KG1 (cell line): Measurements from ENCODE around the gene NT5C1A.

ENCODE experiments used
- DNase-seq: peaks from one replicate; lab custom pipeline; 2025; lab: John Stamatoyannopoulos, UW

NT5C1A gene

DNA sequence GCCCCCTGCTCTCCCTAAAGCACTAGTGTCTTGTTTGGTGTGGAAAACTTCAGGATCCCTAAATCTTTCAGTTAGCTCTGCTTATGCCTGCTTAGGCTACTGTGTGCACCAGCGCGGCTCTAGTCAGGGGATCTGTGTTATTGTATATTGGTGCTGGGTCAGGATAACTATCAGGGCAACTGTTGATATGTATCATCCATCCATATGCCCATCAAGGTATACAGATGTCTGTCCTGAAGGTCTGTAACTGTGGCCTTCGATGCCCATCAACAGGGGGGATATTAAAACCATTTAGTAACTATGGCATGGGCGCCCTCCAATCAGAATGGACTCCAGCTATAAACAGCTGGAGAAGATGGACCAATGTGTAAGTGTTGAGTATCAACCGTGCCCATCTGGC, 12.4 kb downstream of the NT5C1A start:
- no peak for DNase-seq

DNA sequence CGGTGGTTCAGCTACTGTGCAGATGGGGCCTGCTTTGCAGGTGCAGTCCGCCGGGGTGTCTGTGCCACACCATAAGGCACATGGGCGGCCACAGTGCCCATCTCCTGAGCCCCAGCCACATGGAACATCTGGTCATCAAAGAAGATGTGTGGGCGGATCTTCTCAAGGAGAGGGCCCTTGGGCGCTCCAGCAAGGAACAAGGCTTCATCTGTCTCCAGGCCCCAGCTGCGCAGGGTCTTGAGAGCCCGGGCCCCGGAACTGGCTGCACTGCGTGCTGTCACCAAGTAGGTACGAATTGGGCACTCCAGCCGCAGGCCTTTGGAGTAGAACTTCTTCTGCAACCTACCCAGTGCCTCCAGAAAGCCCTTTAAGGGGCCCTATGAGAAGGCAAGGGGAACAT, 12.8 kb downstream of the NT5C1A start:
- no peak for DNase-seq

DNA sequence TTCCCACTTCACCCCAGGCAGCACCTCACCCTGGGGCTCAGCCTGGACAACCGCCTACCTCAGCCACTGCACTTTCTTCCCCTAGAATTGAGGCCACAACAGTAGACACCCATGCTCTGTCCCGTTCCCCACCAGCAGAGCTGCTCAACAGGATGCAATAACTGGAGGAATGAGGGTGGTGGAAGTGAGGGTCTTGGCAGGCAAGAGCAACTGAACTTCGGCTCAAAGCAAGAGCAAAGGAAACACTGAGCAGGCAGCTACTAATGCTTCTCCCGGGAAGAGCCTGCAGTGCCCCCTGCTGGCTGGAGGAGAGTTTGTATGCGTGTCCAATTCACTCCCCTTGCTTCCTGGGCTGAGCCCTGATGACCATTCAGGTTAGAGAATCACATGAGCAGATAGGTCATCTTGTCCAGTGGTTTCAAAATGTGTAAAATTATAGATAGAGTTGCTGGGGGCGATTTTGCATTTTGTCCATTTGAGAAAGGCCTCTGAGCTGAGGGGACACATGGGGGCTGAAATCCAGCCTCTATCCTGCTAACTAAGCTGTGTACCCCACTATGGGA, 13.9 kb downstream of the NT5C1A start:
- peak; percentile 30 for DNase-seq

DNA sequence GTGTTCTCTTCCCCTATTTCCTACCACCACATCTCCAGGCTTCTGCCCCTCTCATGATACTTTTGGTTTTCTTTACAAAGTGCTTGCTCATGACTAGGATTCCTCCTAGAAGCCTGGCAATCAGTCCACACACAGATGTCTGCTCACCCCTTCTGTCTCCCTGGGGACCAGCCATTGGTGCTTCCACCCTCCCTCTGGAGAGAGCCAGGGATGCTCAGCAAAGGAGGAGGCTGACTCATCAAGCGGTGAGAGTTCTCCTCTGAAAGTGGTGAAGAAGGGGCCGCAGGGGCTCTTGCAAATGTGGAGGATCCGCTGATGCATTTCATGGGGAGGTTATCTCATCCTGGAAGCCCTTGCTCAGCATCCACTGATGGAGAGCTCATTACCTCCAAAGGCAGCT, 14.5 kb downstream of the NT5C1A start:
- no peak for DNase-seq

DNA sequence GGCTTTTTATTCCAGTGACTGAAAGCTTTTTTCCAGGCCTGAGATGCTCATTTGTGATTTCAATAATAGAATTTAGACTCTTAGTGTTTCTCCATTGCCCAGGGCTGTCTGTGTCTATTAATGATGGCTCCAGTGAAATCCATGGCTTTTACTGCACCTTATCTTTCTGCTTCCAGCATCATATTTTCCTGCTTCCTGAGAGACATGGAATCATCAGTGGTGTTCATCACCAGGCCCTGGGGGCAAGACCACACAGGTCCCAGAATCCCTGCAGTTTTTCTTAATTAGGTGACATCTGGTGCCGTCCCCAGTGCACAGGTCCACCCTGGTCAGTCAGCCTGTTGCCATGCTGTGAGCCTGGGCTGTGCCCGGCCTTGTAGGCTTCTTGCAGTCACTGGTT, 15.5 kb downstream of the NT5C1A start:
- DNase-seq, result no peak

DNA sequence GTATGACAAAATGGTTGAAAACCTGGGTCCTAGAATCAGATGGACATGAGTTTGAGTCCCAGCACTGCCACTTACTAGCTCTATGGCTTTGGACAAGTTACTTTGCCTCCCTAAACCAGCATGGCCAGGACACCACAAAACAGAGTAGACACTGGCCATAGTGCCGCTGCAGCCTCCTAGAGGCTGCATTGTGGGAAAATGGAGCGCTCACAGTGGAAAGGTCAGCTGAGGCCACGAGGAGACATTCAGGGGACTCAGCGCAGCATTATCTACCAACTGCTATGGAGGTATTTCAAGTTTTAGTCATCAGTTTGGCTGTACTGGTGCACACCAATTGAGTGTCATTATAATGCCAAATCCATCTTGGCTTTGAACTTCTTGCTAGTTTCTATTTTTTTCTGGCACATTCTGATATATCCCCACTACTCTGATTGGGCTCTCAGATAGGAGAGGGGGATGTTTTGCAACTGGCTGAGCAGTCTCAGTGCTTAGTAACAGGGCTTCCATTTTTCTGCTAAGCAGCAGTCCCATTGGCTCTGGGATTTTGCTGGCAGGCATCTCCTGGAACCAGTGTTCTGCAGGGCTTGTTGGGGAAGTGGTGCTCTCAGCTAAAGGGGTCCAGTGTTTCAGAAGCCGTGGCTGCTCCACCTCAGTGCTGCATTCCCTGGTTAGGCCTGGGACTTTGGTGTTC, 16.2 kb downstream of the NT5C1A start:
- DNase-seq, result no peak

DNA sequence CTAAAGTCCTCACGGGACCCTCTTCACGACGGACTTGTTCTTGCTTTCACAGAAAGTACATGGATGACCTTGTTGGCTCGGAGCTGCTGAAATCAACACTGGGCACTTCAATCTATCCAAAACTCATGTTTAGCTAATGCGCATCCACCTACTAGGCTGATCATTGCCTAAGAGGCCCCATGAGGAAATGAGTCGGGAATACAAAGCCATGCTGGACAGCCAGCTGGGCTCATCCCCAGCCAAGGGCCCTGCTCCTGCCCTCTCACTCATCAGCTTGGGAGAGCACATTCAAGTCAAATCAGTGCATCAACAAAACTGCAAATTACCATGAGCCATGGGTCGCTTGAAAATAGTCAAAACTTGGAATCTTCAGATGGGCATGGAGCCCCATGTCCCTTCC, 17.6 kb downstream of the NT5C1A start:
- no peak for DNase-seq

DNA sequence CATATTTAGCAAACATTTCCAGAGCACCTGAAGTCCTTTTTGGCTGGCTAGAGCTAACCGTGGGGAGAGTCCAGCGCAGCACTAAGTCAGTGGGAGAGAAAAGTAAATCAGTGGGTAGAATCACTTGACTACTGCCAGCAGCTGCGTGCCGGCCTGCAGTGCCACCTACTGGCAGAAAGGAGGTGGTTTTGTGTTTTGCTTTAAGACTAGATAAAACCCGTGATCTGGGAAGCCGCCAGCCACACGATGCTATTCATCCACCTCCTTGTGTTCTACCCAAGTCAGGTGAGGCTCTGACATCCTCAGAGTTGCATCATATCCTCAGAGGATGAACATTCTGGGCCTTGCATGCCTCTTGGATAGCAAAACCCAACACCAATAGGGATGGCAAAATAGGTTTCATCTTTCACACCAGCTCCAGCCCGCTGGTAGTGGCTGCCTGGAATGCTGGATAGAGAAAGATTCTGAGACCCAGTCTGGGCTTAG, 18.3 kb downstream of the NT5C1A start:
- DNase-seq, result peak; percentile 11

DNA sequence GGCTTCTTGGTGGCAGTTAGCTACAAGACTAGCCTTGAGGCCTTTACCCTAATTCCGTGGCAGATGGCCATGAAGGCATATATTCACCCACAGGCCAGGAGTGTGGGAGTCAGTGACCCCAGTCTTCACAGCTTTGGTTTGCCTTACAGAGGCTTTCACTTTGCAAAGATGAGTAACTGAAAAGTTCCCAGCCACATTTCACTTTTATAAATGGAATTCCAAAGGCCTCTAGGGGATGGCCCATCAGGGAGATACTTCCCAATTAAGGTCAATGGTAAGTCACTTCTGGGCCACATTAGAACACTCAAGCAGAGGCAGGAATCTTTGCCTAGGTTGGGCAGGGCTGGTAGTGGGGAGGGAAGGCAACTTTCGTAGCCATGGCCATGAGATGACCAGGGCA, 19.4 kb downstream of the NT5C1A start:
- no peak for DNase-seq

DNA sequence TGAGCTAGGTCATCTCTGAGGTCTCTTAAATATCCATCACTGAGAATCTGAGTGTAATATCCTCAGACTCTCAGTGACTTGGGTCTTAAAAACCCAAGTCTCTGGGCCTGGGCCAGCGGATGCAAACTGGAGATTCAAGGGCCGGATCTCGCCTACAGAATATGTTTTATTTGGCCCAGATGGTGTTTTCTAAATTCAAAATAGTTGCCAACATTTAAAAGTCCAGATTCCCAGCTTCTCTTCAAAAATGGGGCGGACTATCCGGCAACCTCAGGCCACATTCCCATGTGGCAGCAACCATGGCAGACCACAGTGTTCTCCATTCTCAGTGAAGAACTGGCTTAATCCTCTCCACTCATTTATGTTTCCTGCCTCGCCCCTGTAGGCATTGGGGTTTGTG, 19.8 kb downstream of the NT5C1A start:
- no peak for DNase-seq

DNA sequence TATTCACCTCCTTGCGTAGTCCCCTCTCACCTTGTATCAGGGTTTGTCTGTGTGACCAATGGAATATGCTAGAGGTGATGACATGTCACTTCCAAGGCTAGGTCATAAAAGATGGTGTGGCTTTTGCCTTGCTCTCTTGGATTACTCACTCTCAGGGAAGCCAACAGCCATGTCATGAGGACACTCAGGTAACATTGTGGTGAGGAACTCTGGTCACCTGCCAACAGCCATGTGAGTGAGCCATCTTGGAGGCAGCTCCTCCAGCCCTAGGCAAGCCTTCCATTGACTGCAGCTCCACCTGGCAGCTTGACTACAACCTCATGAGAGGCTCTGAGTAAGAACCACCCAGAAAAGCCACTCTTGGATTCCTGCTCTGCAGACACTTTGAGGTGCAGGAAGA, 21.5 kb downstream of the NT5C1A start:
- no peak for DNase-seq

DNA sequence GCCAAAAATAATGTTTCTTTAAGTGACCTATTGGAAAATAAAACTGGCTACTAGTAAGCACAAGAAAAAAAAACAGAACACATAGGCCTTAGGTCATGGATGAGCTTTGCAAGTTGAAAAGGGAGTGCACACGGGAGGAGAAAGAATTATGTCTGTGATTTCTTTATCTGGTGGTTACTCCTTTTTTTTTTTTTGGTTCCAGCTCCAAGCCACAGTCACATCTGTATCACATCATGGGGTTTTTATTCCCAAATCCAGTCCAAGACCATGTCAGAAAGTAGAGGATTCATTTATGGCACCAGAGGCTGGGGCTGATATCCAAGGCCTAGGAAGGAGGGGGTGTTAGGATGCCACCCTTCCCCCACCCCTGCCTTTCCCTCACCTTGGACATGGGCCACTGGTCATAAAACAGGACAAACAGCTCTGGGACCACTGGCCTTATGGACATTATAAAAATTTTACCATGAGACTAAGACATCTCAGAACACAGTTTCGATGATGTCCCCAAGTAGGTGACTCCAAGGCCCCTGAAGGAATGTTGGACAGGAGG, 22.2 kb downstream of the NT5C1A start:
- no peak for DNase-seq

DNA sequence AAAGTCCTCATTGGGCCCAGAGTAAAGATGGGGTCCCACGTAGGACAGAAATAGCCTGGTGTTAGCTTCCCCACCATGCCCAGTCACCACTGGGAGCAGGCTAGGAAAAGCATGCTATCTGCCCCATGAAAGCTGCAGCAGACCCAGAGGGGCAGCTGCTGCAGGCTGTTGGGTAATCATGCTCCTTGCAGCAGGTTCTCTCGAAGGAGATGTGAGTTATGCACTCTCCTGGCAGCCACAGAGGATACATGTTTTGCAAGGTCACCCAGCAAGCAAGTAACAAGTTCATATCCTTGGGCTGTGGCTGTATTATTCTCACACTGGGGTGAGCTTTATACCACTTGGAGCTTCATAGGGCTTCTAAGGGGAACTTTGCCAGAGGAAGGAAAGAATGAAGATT, 23.4 kb downstream of the NT5C1A start:
- no peak for DNase-seq

DNA sequence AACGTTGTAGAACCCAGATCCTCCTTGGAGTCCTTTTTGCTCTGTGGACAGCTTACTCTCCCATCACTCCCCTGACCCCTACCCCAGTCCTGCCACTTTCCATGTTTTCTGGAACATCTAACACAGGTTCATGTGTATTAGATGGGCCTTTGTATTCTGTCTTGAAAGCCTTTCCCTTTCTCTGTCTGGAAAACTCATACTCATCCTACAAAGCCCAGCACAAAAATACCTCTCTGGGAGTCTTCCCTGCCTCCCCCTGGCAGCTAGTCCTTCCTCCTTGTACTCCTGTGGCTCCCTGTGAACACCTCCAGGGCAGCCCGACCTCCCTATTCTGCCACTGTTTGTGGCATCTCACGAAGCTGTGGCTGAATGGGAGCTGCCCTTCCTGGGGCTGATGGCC, 24.7 kb downstream of the NT5C1A start:
- no peak for DNase-seq

DNA sequence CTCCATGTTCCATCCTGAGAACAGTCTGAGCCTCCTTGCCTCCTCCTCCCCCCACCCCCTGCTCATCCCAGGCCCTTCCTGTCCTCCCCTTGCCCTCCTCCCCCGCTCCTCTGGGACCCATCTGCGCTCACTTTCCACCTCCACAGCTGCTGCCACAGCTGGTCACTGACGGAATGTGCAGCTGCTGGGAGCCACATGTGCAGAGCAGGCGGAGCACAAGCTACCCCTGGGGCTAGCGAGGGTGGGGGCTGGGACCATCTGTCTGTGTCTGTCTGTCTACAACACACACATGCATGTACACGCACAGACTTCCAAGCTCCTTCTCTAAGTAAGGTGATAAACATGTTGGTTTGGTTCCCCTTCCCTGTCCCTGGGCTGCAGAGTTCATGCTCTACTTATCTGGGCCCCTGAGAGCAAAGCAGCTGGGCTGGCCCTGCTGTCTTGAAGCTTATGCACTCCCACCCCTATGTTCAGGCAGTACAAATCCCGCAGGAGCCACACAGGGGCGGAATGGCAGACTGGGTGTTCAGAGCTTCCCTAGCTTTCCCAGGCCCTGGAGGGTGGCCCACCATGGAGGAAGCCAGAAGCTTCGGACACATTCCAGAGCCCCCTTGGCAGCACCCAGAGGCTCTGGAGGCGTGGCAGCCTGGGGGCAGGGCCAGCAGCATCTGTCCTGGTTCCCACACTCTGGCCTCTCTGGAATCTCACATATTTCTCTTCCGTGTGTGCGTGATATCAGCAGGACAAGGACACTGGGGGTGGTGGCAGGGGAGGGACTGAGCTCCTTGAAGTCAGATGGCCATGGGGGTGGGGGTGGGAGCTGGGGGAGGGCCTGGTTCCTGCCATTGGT, 25.4 kb downstream of the NT5C1A start:
- DNase-seq, result no peak

DNA sequence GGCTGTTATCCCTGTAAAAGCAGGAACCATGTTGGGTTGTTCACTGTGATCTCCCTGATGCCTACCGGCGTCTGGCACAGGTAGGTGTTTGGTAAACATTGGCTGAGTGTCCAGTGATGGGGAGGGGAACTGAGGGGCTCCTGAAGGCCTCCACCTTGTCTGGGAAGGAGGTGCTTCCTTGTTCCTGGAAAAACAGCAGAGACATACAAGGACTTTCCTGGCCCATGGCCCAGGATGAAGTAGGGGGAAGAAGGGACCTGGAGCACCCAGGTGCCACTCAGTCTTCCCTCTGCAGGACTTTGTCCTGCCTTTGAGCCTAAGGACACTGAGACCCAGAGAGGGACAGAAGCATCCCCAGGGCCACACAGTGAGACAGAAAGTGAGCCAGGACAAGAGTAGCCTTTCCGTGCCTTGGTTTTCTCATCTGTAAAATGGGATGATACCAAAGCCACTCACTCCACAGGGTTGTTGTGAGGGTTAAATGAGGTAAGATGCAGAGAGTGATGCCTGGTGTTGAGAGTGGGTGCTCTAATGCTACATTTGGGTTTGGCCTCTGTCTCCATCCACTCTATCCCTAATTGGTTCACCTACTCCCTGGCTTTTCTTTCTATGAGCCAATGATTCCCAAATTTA, 26.4 kb downstream of the NT5C1A start:
- DNase-seq, result no peak

DNA sequence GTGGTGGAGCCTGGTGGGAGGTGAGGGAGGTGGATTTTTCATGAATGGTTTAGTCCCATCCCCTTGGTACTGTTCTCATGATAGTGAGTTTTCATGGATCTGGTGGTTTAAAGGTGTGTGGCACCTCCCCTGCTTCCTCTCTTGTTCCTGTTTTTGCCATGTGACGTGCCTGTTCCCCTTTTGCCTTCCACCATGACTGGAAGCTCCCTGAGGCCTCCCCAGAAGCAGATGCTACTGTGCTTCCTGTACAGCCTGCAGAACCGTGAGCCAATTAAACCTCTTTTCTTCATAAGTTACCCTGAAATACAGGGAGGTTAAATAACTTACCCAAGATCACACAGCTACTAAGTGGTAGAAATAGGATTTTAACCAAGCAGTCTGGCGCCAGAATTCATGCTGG, 28.2 kb downstream of the NT5C1A start:
- DNase-seq, result no peak

DNA sequence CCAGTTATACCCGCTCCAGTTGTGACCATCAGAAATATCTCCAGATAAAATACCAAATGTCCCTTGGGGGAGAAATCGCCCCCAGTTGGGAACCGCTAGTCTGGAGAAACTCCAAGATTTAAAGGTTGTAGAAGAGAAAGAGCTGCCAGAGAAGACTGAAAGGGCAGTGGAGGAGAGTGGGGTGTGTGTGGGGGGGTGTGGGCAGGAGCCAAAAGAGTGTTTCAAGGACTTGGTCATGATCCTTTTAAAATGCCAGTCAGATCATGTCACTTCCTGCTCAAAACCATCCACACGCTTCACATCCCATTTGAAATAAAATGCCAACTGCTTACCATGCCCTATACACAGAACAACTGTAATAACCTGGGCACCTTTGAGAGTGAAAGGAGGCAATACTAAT, 29.1 kb downstream of the NT5C1A start:
- no peak for DNase-seq

DNA sequence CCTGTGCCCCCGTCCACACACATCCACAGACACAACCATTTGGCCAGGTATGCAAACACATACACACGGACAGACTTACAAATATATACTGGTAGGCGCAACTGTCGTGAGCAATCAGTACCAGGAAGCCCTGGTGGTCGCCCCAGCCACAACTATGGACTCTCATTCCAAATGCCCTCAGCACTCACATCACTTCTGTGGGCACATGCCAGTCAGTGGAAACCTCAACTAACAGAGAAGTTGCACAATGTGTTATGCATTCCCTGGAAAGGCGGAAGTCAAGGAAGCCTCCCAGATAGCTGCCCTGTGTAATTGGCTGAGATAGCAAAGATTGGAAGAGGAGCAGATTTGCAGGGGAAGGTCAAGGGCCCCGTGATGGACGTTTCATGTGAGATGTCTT, 31.0 kb downstream of the NT5C1A start:
- DNase-seq, result no peak

DNA sequence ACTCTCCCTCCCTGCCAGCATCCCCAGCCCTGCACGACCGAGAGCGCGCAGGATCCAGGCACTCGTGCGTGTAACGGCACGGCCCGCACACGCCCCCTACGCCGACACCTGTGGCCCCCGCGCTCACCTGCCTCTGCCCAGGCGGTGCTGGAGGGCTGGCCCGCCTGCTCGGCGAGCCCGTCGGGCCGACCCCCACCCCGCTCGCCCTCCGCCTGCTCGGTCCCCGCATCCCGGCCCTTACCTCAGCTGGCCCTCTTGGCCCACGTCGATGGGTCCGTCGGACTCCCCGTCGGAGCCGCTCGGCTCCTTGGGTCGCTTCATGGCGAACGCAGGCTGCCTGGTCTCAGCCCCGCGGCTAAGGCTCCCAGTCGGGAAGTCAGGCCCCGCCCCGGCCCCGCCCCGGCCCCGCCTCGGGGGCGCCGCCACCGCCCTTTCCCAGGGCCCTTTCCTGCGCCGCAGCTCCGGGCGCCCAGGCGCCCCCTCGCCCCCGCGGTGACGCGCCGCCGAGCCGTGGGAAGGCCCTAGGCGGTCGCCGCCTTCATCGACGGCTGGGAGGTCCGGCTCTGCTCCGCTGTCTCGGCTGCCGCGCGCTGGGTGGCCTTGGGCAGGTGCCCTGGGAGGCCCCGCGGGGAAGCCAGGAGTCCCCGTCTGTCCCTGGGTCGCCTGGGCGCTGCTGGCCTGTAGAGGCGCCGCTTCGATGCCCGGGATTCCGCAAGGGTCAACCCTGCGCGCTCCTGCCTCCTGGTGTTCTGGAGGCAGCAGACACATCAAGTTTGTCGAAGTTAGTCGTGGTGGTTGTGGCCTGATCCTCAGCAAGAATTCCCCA, 32.4 kb downstream of the NT5C1A start, which contains the start of gene HEYL:
TSS of gene HEYL (minus strand) at position 339 of the 826 bp plus-strand sequence. CDS start at position 321, 18 bp downstream.
- peak; percentile 24 for DNase-seq

DNA sequence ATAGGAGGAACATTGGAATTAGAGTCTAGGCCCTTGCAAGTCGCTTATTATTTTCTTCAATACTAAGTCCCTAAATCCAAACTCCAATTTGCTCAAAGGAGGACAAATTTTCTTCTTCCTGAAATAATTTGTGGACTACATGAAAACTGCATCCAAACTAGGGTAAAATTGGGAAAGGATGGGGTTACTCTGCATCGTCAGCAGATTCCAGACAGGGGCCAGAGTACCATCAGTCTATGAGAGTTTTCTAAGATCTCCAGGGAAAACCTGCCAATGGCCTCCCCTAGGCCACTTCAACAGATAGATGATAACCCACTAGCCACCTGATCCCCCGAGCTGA, 33.0 kb downstream of the NT5C1A start:
- no peak for DNase-seq
